Measurements from ENCODE around the gene BCAP31.
"Not testable (repeated sequence)": the region's sequence is repeated elsewhere in the genome, so short reads cannot be mapped to it uniquely, and the experiment has no call there.

BCAP31 gene

DNA sequence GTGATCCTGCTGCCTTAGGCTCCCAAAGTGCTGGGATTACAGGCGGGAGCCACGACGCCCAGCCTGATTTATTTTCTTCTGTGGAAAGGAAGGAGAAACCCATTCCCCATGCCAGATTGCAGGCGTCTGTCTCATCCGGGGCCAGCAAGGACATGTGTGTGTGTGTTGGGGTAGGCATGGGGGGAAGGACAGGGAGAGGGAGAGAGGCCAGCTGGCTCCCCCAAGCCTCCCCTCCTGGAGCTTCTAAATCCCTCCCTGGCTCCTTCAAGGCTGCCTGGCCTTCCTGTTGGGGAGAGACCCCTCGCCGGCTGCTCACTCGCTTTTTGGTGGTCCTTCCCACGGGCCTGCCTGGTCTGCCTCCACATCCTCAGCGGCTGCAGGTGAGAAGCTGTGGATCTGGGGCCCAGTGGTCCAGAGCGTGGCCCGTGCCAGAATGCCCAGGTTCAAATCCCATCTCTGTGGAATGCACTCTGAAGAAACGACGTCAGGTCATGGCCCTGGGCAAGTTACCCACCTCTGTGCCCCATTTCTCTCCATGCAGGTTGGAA, 38.5 kb upstream of the BCAP31 start:
- DNase-seq (ENCODE audit: low read depth), result no peak

DNA sequence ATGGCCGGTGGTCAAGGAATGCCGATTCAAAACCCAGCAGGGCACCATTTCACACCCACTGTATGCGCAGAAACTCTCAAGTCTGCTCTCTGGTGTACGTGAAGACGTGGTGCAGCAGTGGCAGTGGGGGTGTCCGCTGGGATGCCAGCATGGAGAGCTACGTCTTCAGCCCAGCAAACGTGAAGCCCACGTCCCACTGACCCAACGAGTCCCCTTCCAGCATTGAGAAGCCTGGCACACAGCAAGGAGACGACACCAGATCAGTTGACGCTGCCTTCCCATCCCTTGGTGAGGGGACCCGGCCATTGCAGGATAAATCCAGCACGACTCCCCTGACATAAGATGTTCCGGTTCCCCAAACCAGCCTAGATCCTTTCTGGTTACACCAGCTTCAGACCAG, 37.7 kb upstream of the BCAP31 start:
- no peak for DNase-seq (ENCODE audit: low read depth)

- no peak for DNase-seq (ENCODE audit: low read depth)
Measured at GRCh38 chrX:153755136-153755535, 30.9 kb upstream of the BCAP31 start.

DNA sequence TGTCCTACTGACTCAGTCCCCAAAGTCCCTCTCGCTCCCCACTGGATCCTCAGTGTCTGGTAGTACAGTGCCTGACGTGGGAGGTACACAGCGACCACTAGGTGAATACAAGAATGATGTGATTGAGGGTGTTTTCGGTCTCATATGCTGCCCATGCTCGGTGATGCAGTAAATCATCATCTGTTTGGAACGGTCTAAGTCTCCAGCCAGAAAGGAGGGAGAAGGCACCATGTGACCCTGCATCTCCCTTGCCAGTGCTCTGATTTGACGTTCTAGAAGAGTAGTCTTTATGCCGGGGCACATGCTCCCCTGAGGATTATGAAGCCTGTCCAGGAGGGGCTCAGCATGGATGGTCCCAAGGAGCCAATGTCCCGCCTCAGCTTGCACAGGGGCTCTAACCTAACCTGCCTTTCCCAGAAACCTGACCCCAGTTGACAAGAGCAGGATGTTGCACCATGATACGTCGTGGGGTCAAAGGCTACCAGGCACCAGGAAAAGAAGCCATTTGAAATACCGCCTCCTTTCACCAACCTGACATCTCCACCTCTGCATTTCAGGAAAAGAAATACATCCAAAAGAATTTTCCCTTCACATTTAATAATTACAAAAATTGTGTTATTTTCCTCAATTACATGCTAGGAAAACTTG, 26.1 kb upstream of the BCAP31 start:
- no peak for DNase-seq (ENCODE audit: low read depth)

DNA sequence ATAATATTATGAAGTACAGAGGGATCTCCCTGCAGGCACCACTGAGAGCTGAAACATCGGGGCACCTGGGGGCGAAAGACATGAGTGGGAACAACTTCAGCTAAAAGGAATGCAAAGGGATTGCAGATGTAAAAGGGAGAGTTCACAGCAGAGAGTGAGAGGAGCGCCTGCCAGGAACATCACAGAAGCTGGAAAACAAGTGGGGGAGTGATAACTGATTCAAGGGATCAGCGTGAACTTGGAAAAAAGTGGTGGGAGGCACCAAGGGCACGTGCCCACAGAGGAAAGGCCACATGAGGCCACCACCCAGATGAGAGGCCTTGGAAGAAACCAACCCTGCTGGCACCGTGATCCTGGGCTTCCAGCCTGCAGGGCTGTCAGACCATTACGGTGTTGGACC, 24.8 kb upstream of the BCAP31 start:
- DNase-seq (ENCODE audit: low read depth), result not testable (repeated sequence)

DNA sequence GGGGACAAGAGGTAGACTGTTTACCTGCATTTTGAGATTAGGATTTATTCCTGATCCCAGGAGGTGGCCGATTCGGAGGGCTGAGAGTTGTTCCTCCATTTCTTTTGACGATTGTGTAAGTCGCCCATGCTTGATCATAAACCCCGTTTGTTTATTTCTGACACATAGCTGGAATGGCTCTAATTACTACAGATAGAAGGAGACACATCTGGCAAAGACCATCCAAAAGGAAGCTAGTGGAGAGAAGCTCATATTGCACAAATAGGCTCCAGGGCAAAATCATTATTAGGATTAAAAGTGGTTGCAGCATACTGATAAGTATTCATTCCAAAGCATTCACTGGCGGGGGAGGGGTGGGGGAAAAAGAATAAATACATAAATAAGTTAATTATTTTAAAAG, 22.8 kb upstream of the BCAP31 start:
- not testable (repeated sequence) for DNase-seq (ENCODE audit: low read depth)

DNA sequence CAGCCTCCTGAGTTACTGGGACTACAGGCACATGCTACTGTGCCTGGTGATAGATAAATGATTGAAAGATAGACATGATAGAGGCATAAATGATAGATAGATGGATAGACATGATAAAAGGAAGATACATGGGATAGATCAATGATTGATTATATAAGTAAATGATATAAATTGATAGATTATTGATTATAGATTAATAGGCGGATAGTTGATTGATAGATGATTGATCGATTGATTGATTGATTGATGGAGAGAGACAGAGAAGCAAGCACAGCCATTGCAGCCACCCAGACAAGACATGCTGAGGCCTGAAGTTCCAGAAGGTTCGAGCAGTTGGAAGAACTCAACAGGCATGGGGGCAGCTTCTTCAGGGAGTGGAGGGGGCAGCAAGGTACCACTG, 22.2 kb upstream of the BCAP31 start:
- no peak for DNase-seq (ENCODE audit: low read depth)

DNA sequence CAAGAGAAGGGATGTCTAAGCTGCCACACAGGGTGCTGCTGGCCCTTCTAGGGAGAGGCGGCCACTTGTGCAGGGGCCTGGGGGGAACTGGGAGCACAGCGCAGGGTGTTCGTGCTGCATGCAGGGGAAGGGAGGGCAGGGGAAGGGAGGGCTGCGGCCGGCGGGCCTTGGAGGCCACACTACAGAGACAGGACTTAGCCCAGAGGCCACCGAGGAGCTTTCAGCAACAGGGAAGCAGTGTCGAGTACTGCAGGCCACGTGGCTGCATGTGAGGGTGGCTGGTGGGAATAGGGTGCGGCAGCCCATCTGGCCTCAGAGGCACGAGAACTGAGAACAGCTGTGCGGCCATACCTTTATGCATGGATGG, 20.9 kb upstream of the BCAP31 start:
- DNase-seq (ENCODE audit: low read depth), result not testable (repeated sequence)

- DNase-seq (ENCODE audit: low read depth), result no peak
Measured at GRCh38 chrX:153744210-153745066, 20.3 kb upstream of the BCAP31 start.

DNA sequence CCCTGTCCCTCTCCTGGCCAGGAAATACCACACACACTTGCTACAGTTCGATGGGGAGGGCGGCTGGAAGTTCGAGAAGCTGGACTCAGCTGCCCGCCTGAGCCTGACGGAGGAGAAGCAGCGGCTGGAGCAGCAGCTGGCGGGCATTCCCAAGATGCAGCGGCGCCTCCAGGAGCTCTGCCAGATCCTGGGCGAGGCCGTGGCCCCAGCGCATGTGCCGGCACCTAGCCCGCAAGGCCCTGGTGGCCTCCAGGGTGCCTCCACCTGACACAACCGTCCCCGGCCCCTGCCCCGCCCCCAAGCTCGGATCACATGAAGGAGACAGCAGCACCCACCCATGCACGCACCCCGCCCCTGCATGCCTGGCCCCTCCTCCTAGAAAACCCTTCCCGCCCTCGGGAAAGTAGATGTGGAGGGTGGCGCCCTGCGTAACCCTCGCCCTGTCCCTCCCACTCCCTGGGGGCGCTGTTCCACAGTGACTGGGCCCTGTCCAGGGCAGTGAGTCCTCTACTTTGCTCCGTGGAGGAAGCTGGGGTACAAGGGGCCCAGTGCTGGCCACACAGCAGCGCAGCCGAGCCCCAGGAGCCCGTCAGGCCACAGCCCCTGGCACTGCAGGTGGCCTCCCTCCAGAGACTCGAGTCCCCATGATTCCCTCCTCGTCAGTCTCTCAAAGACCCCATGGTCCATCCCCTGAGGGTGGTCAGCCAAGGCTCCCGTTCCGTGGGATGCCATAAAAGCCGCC, 19.5 kb upstream of the BCAP31 start:
- not testable (repeated sequence) for DNase-seq (ENCODE audit: low read depth)

DNA sequence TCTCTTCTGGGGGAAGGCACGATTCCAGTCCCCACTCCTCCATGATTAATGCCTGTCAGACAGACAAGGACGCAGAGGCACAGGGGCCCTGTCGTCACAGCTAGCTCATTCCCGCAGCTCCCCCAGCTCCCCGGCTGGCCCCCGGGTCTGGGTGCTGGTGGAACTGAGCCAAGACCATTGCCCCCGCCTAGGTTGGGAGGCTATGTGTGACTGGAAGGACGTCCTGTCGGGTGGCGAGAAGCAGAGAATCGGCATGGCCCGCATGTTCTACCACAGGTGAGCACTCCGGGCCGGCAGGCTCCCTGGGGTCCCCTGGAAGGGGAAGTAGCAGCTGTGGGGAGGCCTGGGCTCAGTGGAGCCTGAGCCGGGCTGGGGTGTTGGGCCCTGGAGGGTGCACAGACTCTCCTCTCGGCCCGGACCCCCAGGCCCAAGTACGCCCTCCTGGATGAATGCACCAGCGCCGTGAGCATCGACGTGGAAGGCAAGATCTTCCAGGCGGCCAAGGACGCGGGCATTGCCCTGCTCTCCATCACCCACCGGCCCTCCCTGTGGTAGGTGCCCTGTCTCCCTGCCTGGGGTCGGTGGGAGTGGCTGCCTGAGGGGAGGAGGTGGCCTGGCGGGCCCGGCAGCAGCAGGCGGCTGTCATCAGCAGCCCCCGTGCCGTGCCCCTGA, 18.7 kb upstream of the BCAP31 start:
- not testable (repeated sequence) for DNase-seq (ENCODE audit: low read depth)

DNA sequence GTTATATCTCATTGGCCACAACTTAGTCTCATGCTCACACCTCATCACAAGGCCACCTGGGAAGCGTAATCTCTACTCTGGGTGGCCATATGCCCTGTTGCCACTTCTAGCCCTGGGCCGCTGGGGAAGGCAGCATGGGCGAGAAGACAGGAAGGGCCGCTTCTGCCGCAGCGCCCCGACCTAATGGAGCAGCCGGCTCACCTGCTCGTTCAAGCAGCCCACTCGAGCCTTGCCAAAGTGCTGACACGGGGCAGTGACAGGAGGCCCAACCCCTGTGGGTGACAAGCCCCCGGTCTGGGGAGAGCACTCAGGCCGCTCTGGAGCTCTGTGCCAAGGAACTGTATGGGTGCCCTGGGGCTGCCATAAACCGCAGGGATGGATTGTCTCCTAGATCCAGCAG, 17.9 kb upstream of the BCAP31 start:
- not testable (repeated sequence) for DNase-seq (ENCODE audit: low read depth)

DNA sequence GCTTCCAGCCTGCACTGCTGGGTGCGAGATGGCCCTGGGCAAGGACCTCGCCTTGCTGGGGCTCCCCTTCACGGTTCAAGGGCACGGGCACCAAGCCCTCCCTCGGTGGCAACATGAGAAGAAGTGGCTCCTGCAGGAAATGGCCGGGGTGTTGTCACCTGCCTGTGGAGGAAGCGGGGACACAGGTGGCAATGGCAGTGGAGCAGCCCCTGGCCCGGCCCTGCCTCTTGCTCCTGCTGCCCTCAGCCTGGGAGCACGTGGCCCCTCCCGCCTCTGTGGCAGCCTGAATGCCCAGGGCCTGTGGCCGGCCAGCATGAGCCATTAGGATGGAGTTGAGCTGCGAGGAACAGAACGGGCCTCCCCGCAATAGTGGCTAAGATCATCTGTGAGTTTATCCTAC, 17.3 kb upstream of the BCAP31 start:
- no peak for DNase-seq (ENCODE audit: low read depth)

- DNase-seq (ENCODE audit: low read depth), result no peak
Measured at GRCh38 chrX:153740631-153741222, 16.5 kb upstream of the BCAP31 start.

DNA sequence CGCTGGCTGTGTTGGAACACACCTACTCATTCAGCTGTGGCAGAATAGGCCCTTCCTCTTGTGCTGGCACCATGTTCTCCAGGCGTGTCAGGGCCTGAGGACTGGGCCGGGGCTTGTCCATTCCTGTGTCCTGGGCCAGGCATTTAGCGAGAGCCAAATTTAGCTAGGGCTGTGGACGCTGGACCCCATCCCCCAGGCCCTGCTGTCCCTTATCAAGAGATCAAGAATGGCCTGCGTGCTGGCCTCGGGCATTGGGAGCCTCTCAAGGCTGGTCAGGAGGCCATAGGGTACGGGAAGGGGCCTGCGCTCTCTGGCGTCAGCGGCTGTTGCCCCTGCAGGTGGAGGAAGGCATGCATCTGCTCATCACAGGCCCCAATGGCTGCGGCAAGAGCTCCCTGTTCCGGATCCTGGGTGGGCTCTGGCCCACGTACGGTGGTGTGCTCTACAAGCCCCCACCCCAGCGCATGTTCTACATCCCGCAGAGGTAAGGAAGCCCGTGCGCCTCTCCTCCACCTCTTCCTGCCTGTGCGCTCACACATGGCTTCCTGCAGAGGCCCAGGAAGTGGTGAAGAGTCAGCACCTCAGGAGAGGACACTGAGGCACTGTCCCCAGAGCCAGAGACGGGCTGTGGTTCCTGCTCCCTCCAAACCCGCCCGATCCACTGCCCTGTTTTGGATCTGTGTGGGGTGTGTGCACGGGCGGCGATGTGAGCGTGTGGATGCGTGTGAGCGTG, 15.7 kb upstream of the BCAP31 start:
- DNase-seq (ENCODE audit: low read depth), result no peak

GRCh38 chrX:153738056-153738605, 13.9 kb upstream of the BCAP31 start:
- DNase-seq (ENCODE audit: low read depth), result no peak

GRCh38 chrX:153736871-153737441, 12.8 kb upstream of the BCAP31 start:
- DNase-seq (ENCODE audit: low read depth), result no peak

DNA sequence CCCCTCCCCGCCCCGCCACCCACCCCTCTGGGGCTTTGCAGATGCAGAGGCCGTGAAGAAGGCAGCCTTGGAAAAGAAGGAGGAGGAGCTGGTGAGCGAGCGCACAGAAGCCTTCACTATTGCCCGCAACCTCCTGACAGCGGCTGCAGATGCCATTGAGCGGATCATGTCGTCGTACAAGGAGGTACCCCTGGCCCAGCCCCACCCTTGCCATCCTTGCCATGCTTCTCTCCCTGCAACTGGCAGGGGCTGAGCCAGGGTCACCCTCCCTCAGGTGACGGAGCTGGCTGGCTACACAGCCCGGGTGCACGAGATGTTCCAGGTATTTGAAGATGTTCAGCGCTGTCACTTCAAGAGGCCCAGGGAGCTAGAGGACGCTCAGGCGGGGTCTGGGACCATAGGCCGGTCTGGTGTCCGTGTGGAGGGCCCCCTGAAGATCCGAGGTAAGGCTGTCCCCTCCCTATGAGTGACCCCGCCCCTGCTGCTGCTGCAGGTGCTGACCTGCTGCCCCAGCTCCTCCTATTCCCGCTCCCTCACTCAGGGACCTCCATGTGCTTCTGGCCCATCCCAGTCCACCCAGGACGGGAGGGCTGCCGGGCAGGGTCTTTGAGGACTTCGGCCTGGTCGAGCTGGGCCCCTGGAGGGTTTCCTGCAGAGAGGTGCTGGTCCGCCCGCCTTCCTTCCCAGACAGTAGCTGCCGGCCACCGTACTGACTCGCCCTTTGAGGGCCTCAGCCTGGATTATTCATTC, 12.1 kb upstream of the BCAP31 start:
- DNase-seq (ENCODE audit: low read depth), result no peak

DNA sequence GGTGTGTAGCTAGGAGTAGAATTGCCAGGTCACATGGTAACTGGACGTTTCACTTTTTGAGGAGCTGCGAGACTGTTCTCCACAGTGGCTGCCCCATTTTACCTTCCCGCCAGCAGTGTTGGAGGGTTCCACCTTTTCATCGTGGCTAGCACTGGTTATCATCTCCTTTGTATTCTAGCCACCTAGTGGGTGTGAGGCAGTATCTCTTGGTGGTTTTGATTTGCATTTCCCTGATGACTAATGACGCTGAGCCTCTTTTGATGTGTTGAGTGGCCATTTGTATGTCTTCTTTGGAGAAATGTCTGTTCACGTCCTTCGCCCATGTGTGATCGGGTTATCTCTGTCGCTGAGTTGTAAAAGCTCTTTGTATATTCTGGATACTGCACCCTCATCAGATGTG, 11.1 kb upstream of the BCAP31 start:
- DNase-seq (ENCODE audit: low read depth), result no peak

DNA sequence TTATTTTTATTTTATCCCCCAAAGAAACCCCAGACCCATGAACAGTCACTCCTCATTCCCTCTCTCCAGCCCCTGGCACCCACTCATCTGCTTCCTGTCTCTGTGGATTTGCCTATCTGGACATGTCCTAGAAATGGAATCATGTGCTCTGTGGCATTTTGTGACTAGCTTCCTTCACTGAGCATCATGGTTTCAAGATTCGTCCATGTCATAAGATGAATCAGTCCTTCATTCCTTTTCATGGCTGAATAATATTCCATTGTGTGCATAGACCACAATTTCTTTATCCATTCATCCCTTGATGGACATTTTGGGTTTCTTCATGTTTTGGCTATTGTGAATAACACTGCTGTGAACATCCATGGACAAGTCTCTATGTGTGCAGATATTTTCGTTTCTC, 10.7 kb upstream of the BCAP31 start:
- DNase-seq (ENCODE audit: low read depth), result no peak
